K562 (cell line): ENCODE measurements around the gene CISD3. TPM values are rescaled to one million over a fixed set of nuclear protein-coding genes. Genes with fewer than 3 reads are reported as not detected.
A peak's percentile ranks its signal among the peaks of the same experiment; 100 is the strongest.

ENCODE experiments used
- BCOR ChIP-seq: fragments of 450-650 bp; IDR thresholded peaks from 2 replicates; pipeline ENCODE4 v1.6.1; 2016
- CBFB ChIP-seq: sonication (generic); formaldehyde crosslinking; IDR thresholded peaks from 2 replicates; pipeline ENCODE4 v1.4.0; 2020; ENCODE audit warnings: mild to moderate bottlenecking, missing genetic modification reagents
- CBX3 ChIP-seq, 2 experiments: IDR thresholded peaks; 1 replicate in 1 of 2; 2 replicates in 1 of 2; pipeline ENCODE4 v1.6.1; 2012; ENCODE audit warnings: inconsistent platforms in 2 of 2, low read length in 2 of 2, borderline replicate concordance in 1 of 2, control low read depth in 1 of 2
- FOS ChIP-seq: IDR thresholded peaks from 3 replicates; pipeline ENCODE4 v1.6.1; 2011; ENCODE audit not compliant: insufficient read length; ENCODE audit errors: extremely low read depth
- FOXK2 ChIP-seq, 2 experiments: fragments of 450-650 bp; IDR thresholded peaks in 1 of 2; conservative IDR thresholded peaks in 1 of 2; 2 replicates each; pipeline ENCODE4 v1.6.1; 2016; ENCODE audit warnings: low read depth in 2 of 2, mild to moderate bottlenecking in 1 of 2
- LCOR ChIP-seq: sonication (generic); formaldehyde crosslinking; IDR thresholded peaks from 2 replicates; pipeline ENCODE4 v1.8.0; 2022; ENCODE audit warnings: mild to moderate bottlenecking, missing genetic modification reagents
- POU5F1 ChIP-seq: fragments of 150-350 bp; IDR thresholded peaks from 2 replicates; pipeline ENCODE4 v1.6.1; 2014; ENCODE audit warnings: borderline replicate concordance, low read length, low read depth, mild to moderate bottlenecking; ENCODE audit not compliant: partially characterized antibody
- ZNF184 ChIP-seq: sonication (generic); formaldehyde crosslinking; IDR thresholded peaks from 2 replicates; pipeline ENCODE4 v1.5.0; 2020; ENCODE audit warnings: missing genetic modification reagents
- ZNF609 ChIP-seq: sonication (generic); formaldehyde crosslinking; IDR thresholded peaks from 2 replicates; pipeline ENCODE4 v1.8.1; 2023; ENCODE audit warnings: missing genetic modification reagents, mild to moderate bottlenecking, borderline replicate concordance
- ZNF740 ChIP-seq, 3 experiments: fragments of 200-800 bp in 1 of 3; sonication (Bioruptor generic) in 1 of 3; sonication (generic) in 1 of 3; formaldehyde crosslinking in 1 of 3; IDR thresholded peaks; 2 replicates each; pipeline versions ENCODE4 v1.6.1 to v1.8.0; 2016 to 2022; ENCODE audit warnings: mild to moderate bottlenecking in 2 of 3, missing compliant biosample characterization in 2 of 3, missing genetic modification characterization in 2 of 3, missing genetic modification reagents in 1 of 3
- ZNF778 ChIP-seq: fragments of 450-650 bp; formaldehyde crosslinking; IDR thresholded peaks from 2 replicates; pipeline ENCODE4 v1.4.0; 2020; ENCODE audit warnings: mild to moderate bottlenecking, moderate library complexity
- polyA plus RNA-seq, 8 experiments: library from polyadenylated mRNA; depleted of rRNA in 4 of 8; stranded (reverse) in 5 of 8; unstranded in 3 of 8; fragments of >200 nt; fragmentation: Nextera tagmentation in 2 of 8; fragmentation: Illumina TruSeq in 1 of 8; extraction: Ambion mirVana in 2 of 8; extraction: Trizol in 1 of 8; gene quantifications; 2 replicates each; pipeline versions ENCODE4 v1.2.1 to v1.2.3, GENCODE V29; 2011 to 2014; ENCODE audit warnings: inconsistent platforms in 1 of 8, missing spikeins in 1 of 8
- total RNA-seq, 7 experiments: library from RNA; depleted of rRNA in 6 of 7; stranded (reverse); fragments of >200 nt in 6 of 7; fragmentation: Illumina TruSeq in 2 of 7; extraction: Trizol in 2 of 7; gene quantifications; 2 replicates each; pipeline versions ENCODE4 v1.2.1 to v1.2.3, GENCODE V29; 2011 to 2021; ENCODE audit warnings: low replicate concordance in 1 of 7
- TF ChIP-seq, protein P1 (sequence below): fragments of 450-650 bp; IDR thresholded peaks from 2 replicates; pipeline ENCODE4 v1.6.1; 2016; ENCODE audit warnings: low read depth

Gene CISD3
- total and polyA plus RNA-seq, 9 of the 15 experiments (the other 6 are each of a cell fraction or from before 2014, with no cell fraction given), result 5.0 to 60.7 (median 15.7) TPM

DNA sequence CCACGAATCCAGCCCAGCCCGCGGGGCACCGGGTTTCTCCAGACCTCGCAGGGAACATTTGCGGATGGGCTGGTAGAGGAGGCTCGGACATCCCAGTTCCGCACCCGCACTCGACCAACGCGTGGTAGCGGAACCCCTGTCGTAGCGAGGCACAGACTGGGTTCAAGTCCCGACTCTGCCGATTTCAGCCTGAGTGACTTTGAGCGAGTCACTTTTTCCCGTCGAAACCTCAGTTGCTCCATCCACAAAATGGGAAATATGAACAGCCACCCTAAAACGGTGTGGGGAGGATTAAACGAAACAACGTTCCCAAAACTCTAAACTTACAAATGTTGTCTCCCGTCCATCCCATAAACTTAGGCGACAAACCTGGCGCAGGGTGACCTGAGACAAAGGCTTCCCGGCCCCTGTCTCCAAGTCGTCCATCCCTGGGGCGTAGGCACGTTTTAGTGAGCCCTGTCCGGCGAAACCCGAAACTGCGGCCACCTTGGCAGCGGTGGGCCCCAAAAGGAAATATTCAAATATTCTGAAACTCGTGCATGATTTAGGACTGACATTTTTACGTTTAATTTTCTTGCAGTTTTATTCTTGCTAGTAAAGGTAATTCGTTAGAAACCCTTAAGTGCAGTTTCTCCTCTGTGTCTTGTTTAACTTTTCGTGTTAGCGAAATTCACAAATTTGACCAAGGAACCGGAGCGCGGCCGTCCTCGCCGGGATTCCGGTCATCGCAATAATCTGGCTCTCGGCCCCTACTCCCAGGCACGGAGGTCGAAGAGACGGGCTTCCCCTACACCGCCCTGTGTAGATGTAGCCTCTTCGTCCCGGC lies 27.0 kb upstream of the CISD3 start (continued):
- TF ChIP-seq ZNF609 (CRISPR knock-in tag) (no peak), ZNF184 (no peak), LCOR (CRISPR knock-in tag) (no peak), FOS (no peak), ZNF778 (no peak), FOXK2 (conservative IDR thresholded peaks at IDR 0.05 in 1 of 2, IDR thresholded peaks at IDR 0.05 in 1 of 2; ENCODE audit: low read depth in 2 of 2) (no peak), POU5F1 (no peak), CBFB (CRISPR knock-in tag) (no peak), BCOR (peak; percentile 8; the same call in 1 of the 2 replicates), CBX3 (IDR thresholded peaks at IDR 0.05; ENCODE audit: borderline replicate concordance in 1 of 2, low read length in 2 of 2) (no peak), ZNF740 (CRISPR knock-in tag; IDR thresholded peaks at IDR 0.05) (no peak), ZNF740 (tag; IDR thresholded peaks at IDR 0.05) (no peak)
- TF ChIP-seq, protein P1, sequence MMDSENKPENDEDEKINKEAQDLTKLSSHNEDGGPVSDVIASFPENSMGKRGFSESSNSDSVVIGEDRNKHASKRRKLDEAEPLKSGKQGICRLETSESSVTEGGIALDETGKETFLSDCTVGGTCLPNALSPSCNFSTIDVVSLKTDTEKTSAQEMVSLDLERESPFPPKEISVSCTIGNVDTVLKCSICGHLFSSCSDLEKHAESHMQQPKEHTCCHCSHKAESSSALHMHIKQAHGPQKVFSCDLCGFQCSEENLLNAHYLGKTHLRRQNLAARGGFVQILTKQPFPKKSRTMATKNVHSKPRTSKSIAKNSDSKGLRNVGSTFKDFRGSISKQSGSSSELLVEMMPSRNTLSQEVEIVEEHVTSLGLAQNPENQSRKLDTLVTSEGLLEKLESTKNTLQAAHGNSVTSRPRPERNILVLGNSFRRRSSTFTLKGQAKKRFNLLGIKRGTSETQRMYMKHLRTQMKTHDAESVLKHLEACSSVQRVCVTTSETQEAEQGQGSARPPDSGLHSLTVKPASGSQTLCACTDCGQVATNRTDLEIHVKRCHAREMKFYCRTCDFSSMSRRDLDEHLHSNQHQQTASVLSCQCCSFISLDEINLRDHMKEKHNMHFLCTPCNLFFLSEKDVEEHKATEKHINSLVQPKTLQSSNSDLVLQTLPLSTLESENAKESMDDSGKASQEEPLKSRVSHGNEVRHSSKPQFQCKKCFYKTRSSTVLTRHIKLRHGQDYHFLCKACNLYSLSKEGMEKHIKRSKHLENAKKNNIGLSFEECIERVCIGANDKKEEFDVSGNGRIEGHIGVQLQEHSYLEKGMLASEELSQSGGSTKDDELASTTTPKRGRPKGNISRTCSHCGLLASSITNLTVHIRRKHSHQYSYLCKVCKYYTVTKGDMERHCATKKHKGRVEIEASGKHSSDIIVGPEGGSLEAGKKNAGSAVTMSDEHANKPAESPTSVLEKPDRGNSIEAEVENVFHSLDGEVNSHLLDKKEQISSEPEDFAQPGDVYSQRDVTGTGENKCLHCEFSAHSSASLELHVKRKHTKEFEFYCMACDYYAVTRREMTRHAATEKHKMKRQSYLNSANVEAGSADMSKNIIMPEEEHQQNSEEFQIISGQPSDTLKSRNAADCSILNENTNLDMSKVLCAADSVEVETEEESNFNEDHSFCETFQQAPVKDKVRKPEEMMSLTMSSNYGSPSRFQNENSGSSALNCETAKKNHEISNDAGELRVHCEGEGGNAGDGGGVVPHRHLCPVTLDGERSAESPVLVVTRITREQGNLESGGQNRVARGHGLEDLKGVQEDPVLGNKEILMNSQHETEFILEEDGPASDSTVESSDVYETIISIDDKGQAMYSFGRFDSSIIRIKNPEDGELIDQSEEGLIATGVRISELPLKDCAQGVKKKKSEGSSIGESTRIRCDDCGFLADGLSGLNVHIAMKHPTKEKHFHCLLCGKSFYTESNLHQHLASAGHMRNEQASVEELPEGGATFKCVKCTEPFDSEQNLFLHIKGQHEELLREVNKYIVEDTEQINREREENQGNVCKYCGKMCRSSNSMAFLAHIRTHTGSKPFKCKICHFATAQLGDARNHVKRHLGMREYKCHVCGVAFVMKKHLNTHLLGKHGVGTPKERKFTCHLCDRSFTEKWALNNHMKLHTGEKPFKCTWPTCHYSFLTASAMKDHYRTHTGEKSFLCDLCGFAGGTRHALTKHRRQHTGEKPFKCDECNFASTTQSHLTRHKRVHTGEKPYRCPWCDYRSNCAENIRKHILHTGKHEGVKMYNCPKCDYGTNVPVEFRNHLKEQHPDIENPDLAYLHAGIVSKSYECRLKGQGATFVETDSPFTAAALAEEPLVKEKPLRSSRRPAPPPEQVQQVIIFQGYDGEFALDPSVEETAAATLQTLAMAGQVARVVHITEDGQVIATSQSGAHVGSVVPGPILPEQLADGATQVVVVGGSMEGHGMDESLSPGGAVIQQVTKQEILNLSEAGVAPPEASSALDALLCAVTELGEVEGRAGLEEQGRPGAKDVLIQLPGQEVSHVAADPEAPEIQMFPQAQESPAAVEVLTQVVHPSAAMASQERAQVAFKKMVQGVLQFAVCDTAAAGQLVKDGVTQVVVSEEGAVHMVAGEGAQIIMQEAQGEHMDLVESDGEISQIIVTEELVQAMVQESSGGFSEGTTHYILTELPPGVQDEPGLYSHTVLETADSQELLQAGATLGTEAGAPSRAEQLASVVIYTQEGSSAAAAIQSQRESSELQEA, result no peak
